Frontal cortex (tissue), 4 donors: Measurements from ENCODE around the gene BRMS1L. TPM values are rescaled to one million over a fixed set of nuclear protein-coding genes. Genes with fewer than 3 reads are reported as not detected.
"Not testable (repeated sequence)": the region's sequence is repeated elsewhere in the genome, so short reads cannot be mapped to it uniquely, and the experiment has no call there.

Experiments
- DNase-seq, 2 donors: peaks; one replicate each; pipeline ENCODE4 v3.0.0; 2012; ENCODE audit warnings: low spot score in 2 of 2
- FAIRE-seq: peaks from 2 replicates; lab custom pipeline; 2012; peaks lifted over from hg19 to GRCh38; lab: Jason Lieb, UNC
- total RNA-seq: library from RNA; depleted of rRNA; stranded (reverse); fragments of >200 nt; gene quantifications from one replicate; pipeline ENCODE4 v1.2.3, GENCODE V29; 2014
- donor health status: control.
- donor health status: control.
- donor health status: control.

BRMS1L gene
- total RNA-seq, 1 donor from 2014 or later, result 17.9 TPM

DNA sequence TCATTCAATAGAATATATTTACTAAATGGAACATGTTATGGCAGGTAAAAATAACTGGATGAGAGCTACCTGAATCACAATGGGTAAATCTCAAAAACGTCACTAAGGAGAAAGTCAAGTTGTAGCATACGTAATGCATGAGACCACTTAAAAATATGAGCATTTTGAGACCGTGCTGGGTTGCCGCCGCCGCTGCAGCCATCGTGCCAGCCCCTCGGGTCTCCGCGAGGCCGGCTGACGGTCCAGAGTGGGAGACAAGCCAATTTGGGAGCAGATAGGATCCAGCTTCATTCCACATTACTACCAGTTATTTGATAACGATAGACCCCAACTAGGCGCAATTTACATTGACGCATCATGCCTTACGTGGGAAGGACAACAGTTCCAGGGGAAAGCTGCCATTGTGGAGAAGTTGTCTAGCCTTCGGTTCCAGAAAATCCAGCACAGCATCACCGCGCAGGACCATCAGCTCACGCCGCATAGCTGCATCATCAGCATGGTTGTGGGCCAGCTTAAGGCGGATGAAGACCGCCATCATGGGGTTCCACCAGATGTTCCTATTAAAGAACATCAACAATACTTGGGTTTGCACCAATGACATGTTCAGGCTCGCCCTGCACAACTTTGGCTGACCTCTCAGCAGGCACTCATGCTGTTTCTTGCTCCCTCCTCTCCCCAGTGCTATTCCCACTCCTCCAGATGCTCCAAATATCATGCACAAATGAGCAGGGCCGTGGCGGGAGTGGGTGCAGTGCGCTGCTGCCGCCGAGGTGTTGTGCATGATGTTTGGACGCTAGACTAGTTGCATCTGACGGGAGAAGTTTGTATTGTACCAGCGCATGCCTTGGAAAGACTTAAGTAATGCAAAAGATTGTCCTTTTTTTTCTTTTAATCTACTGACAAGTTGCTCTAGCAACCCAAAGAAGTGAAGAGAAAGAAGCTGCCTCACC is 6.3 kb upstream of the BRMS1L start:
- FAIRE-seq, result no peak
- no peak for DNase-seq

DNA sequence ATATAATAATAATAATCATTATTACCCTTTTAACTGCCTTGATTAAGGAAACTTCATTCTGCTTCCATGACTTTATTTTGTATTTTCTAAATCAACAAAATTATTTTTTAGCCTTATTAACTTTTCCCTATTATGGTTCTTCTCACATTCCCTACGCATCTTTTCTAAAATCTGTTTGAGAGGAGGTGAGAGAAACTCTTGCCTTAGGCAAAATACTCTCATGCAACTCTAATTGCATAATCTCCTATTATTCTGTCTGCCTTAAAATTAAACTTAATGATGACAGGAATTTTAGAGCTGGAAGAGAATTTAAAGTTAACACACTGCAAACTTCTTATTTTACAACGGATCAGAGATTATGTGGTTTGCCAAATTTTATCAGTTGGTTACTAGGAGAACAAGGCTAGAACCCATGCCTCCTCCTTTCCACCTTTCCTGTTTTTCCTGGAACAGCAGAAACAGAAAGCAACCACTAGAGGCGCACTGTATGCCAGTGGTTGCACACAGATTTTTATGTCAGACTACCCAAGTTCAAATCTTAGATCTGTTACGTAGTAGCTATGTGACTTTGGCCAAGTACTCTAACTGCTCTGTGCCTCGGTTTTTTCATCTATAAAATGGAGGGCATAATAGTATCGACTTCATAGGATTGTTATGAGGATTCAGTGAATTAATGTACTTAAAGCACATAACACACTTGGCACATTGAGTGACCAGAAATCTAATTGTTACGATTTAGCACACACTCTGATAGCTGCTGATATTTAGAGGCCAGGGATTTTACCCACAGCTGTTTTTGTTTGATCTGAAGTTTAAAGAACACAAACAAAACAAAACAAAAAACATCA is 4.3 kb upstream of the BRMS1L start:
- no peak for DNase-seq
- FAIRE-seq, result no peak

DNA sequence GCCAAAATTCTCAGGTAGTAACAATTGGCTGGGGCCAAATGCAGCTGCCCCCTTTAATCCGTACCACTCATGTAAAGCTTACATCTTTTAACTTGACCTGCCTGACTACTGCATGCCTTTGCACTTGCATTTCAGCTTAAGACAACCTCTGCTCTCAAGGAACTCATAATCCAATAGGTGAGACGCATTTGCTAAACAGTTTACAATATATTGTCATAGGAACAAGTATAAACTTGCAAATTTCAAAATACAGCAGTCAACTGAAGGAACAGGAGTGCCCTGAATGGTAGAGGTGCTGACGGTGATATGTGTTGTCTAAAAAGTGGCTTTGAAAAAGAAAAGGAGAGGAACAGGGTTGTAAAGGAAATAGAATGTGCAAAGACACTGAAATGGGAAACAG is 3.6 kb upstream of the BRMS1L start:
- no peak for FAIRE-seq
- no peak for DNase-seq

DNA sequence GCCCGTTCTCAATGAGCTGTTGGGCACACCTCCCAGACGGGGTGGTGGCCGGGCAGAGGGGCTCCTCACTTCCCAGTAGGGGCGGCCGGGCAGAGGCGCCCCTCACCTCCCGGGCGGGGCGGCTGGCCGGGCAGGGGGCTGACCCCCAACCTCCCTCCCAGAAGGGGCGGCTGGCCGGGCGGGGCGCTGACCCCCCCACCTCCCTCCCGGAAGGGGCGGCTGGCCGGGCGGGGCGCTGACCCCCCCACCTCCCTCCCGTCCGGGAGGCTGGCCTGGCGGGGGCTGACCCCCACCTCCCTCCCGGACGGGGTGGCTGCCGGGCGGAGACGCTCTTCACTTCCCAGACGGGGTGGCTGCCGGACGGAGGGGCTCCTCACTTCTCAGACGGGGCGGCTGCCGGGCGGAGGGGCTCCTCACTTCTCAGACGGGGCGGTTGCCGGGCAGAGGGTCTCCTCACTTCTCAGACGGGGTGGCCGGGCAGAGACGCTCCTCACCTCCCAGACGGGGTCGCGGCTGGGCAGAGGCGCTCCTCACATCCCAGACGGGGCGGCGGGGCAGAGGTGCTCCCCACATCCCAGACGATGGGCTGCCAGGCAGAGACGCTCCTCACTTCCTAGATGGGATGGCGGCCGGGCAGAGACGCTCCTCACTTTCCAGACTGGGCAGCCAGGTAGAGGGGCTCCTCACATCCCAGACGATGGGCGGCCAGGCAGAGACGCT is 1.5 kb upstream of the BRMS1L start:
- not testable (repeated sequence) for FAIRE-seq, DNase-seq

DNA sequence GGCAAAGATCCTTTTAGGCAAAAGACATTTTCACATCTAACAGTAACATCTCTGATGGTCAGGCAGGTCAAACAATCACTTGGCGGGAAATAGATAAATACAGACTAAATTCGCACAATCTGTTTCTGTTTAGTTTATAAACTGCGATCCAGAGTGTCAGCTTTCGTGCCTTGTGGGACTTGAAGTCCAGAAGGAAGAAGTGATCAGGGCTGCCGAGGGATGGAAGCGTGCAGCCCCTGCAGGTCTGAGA is 245 bp upstream of the BRMS1L start:
- FAIRE-seq (peak; percentile 78), DNase-seq (no peak)

DNA sequence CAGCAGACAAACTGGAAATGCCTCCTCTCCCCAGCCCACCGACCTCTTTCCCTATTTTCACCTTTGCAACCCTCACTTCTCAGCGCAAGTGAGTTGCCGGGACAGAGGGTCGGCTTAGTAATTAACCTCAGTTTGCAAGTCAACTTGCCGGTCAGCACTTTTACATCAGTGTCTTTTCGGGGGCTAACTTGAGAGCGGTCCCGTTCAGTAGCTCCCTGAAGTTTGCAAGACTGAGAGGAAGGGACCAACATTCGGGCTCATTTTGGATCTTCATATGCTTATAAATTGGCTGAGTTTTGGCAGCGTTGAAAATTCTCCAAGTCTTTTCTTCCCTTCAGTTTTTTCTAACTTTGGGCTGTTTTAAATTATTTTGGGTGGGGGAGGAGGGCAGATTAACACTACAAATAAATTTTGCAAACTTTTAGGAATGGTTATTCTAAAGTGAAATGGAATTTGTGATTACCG is 846 bp downstream of the BRMS1L start:
- FAIRE-seq (no peak), DNase-seq (no peak)

DNA sequence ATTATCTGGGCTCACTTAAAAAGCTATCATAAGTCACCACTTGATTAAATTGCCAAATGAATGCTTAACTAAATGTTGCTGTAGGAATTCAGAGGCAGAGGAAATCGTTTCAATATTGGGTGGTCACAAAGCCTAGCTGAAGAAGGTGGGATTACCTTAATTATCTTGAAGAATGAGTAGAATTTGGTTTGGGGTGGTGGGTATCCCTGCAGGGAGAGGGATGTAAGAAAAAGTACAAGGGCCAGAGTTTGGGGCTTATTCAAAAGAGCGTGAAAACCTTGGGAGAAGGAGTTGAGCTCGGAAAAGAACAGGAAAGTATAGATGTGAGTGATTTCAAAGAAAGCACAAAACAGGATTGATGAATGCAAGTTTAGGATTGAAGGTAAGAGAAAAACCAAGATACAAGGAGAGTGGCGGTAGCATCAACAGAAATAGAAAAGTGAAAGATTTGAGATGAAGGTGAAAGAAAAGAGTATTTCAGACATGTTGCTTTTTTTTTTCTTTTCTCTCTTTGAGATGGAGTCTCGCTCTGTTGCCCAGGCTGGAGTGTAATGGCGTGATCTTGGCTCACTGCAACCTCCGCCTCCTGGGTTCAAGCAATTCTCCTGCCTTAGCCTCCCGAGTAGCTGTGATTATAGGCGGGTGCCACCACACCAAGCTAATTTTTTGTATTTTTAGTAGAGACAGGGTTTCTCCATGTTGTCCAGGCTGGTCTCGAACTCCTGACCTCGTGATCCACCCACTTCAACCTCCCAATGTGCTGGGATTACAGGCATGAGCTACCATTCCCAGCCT is 1.7 kb downstream of the BRMS1L start:
- DNase-seq (no peak), FAIRE-seq (no peak)

DNA sequence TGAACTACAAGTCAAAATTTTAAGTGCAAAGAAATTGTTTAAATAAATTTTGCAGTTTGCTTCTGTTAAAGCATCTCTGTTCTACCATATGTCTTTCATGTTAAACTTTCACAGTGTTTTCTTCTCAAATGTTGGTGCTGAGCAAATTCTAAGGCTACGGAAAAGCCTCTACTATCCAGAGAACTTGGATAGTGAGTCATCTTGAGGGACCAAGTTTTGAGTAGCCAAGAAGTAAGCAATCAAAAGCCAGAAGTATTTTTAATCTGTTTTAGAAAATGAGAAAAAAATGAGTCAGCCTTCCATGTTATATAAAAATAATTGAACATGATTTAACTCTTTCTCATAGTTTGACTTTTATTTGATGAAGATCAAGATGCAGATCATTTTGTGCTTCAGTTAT is 3.3 kb downstream of the BRMS1L start:
- FAIRE-seq, result no peak
- DNase-seq, result no peak

DNA sequence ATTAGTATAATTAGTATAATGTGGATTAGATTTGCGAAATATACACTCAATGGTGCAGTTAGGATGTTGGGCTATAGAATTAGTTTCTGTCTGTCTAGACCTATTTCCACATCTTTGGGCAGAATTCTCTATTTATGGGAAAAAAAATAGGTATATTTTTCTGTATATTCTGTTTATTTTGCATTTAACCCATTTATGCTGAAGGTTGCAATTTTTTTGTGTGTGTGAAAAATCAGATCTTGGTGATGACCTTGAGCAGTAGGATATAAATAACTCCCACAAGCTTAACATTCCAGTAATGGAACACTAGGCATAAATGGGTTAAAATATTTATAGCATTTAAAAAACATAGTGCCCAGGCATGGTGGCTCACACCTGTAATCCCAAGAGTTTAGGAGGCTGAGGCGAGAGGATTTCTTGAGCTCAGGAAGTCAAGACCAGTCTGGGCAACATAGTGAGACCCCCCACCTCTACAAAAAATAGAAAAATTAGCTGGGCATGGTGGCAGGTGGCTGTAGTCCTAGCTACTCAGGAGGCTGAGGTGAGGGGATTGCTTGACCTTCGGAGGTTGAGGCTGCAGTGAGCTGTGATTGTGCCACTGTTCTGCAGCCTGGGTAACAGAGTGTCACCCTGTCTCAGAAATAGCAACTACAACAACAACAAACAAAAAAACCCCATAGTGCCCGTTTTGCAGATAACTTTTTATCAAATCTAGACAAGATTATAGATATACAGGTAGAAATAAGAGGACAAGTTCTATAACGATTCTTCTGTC is 9.3 kb downstream of the BRMS1L start:
- FAIRE-seq (no peak), DNase-seq (no peak)

DNA sequence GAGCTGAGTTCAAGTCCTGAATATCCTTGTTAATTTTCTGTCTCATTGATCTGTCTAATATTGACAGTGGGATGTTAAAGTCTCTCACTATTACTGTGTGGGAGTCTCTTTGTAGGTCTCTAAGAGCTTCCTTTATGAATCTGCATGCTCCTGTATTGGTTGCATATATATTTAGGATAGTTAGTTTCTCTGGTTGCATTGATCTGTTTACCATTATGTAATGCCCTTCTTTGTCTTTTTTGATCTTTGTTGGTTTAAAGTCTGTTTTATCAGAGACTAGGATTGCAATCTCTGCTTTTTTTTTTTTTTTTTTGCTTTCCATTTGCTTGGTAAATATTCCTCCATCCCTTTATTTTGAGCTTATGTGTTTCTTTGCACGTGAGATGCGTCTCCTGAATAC is 15.6 kb downstream of the BRMS1L start:
- FAIRE-seq, DNase-seq: not testable (repeated sequence)

DNA sequence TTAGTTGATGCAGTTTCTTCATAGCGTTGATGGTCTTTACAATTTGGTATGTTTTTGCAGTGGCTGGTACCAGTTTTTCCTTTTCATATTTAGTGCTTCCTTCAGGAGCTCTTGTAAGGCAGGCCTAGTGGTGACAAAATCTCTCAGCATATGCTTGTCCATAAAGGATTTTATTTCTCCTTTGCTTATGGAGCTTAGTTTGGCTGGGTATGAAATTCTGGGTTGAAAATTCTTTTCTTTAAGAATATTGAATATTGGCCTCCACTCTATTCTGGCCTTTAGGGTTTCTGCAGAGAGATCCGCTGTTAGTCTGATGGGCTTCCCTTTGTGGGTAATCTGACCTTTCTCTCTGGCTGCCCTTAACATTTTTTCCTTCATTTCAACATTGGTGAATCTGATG is 16.1 kb downstream of the BRMS1L start:
- not testable (repeated sequence) for DNase-seq, FAIRE-seq

DNA sequence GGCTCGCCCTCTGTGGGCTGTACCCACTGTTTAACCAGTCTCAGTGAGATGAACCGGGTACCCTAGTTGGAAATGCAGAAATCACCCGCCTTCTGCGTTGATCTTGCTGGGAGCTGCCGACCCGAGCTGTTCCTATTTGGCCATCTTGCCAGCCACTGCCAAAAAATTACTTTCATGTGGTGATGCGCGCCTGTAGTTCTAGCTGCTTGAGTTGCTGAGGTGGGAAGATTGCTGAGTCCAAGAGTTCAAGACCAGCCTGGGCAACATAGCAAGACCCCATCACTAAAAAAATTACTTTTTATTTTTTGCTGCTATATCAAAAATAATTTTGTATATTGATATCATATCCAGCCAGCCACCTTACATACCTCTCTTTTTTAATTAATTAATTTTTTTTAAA is 18.4 kb downstream of the BRMS1L start:
- DNase-seq, result no peak
- no peak for FAIRE-seq

DNA sequence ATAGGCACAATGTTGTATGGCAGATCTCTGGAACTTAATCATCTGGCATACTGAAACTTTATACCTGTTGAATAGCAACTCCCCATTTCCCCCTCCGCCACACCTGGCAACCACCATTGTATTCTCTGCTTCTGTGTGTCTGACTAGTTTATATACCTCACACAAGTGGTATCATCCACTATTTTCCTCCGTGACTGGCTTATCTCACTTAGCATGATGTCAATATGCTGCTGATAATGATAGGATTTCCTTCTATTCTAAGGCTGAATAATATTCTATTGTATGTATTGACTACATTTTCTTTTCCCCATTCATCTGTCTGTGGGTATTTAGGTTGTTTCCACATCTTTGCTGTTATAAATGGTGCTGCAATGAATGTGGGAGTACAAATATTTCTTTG is 21.5 kb downstream of the BRMS1L start:
- DNase-seq, result no peak
- FAIRE-seq, result no peak

DNA sequence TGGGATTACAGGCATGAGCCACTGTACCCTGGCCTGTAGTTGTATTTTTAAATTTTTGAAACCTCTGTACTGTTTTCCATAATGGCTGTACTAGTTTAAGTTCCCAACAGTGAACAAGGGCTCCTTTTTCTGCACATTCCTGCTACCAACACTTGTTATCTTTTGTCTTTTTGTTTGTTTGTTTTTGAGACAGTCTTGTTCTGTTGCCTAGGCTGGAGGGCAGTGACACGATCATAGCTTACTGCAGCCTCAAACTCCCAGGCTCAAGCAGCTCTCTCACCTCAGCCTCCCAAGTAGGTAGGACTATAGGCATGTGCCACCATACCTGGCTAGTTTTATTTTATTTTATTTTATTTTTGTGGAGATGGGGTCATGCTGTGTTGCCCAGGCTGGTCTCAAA is 23.0 kb downstream of the BRMS1L start:
- DNase-seq (no peak), FAIRE-seq (no peak)

DNA sequence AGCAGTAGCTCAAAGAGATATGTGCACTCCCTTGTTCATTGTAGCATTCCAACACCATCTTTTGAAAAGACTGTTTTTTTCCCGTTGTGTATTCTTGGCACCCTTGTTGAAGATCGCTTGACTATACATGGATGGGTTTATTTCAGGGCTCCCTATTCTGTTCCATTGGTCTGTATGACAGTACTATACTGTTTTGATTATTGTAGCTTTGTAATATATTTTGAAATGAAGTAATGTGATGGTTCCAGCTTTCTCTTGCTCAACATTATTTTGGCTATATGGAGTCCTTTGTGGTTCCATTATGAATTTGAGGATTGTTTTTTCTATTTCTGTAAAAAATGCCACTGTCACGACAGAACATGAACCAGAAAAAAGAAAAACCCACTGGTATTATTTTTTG is 25.7 kb downstream of the BRMS1L start:
- FAIRE-seq, result no peak
- no peak for DNase-seq

DNA sequence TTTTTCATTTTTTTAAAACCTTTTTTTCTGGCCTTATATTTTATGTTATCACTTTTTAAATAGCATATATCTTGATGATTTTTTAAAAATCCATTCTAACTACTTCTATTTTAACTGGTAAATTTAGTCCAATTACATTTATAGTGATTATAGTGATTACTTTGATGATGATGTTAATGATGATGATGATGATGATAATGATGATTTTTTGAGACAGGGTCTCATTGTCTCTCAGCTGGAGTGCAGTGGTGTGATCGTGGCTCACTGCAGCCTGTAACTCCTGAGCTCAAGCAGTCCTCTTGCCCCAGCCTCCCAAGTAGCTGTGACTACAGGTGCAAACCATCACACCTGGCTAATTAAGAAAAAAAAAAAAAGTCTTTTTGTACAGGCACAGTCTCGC is 27.1 kb downstream of the BRMS1L start:
- peak; percentile 34 for FAIRE-seq

DNA sequence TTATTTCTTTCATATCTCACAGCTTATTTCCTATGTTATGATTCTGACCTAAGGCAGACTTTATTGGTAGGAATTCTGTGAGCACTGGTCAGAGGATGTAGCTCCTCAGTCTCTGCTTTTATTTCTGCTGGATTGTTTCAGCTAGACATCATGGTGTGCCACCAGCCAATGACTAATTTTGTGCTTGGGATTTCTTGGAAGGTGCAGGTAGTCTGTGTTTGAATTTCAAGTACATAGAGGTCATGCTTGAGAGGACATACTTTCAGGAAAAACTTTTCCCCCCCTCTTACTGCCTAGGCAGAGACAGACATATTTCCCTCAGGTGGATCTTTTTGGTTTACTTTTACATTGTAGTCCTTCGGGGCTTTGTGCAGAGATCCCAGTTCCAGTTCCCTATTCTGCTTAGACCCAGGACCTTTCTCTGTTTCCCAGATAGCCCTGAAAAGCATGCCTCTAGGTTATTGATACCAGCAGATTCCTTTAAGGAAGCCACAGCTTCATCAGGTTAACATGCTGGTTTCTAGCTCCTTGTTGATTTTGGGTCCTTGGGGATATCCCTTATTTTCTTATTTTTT is 28.6 kb downstream of the BRMS1L start:
- no peak for FAIRE-seq
- no peak for DNase-seq

More for the DNA sequence above, 27.1 kb downstream of the BRMS1L start:
- no peak for DNase-seq

DNA sequence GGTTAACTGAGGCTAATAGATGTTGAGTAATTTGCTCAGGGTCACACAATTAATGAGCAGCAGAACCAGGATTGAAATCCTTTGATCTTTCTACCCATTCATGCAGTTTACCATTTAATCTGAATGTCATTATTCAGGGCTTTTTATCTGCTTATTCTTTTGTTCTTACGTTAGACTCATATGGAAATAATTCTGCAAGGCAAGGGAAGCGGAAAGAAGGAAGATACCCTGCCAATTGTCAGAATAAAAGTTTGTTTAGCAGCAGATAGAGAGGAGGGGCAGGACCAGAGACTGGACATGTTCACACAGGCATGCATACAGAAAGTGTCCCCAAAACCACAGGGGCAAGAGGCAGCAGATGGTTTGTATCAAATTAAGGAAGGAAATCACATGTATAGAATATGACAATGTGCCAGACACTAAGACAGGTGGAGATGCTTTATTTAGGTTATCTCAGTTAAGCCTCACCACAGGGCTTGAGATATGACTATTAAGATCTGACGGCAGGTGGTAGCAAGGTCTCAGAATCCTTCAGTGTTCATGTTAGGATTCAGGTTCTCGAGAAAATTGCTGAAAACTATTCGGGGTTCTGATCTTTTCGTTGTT is 29.8 kb downstream of the BRMS1L start:
- DNase-seq (no peak), FAIRE-seq (no peak)
